K562 (cell line): ENCODE data around the gene BRME1. TPM values are rescaled to one million over a fixed set of nuclear protein-coding genes. Genes with fewer than 3 reads are reported as not detected.

ENCODE experiments used
- HDAC3 ChIP-seq: fragments of 450-650 bp; IDR thresholded peaks from 2 replicates; pipeline ENCODE4 v1.6.1; 2018; ENCODE audit warnings: borderline replicate concordance, mild to moderate bottlenecking, moderate library complexity; ENCODE audit not compliant: partially characterized antibody
- KLF13 ChIP-seq: fragments of 450-650 bp; IDR thresholded peaks from 2 replicates; pipeline ENCODE4 v1.6.1; 2016; ENCODE audit warnings: missing genetic modification characterization, low read depth, mild to moderate bottlenecking, missing compliant biosample characterization, moderate library complexity, borderline replicate concordance
- MAZ ChIP-seq, 2 experiments: fragments of 450-650 bp in 1 of 2; sonication (generic) in 1 of 2; formaldehyde crosslinking; IDR thresholded peaks in 1 of 2; conservative IDR thresholded peaks in 1 of 2; 2 replicates each; pipeline versions ENCODE4 v1.4.0 to v1.5.0; 2020; ENCODE audit warnings: mild to moderate bottlenecking in 1 of 2, missing genetic modification reagents in 1 of 2
- PHF21A ChIP-seq: fragments of 450-650 bp; IDR thresholded peaks from 2 replicates; pipeline ENCODE4 v1.6.1; 2017; ENCODE audit warnings: low read depth, borderline replicate concordance
- POLR2G ChIP-seq: fragments of 200-400 bp; formaldehyde crosslinking; IDR thresholded peaks from 2 replicates; pipeline ENCODE4 v1.6.1; 2017; ENCODE audit warnings: low read depth, mild to moderate bottlenecking, antibody characterized with exemption, low read length, moderate library complexity
- POU5F1 ChIP-seq: fragments of 150-350 bp; IDR thresholded peaks from 2 replicates; pipeline ENCODE4 v1.6.1; 2014; ENCODE audit warnings: borderline replicate concordance, low read length, low read depth, mild to moderate bottlenecking; ENCODE audit not compliant: partially characterized antibody
- RNF2 ChIP-seq: sonication (generic); IDR thresholded peaks from 2 replicates; pipeline ENCODE4 v1.6.1; 2016
- SP1 ChIP-seq: sonication (generic); formaldehyde crosslinking; IDR thresholded peaks from 2 replicates; pipeline ENCODE4 v1.8.1; 2022; ENCODE audit warnings: mild to moderate bottlenecking, missing genetic modification reagents
- ZNF253 ChIP-seq: fragments of 250-450 bp; sonication (Bioruptor Pico); conservative IDR thresholded peaks from 2 replicates; pipeline ENCODE4 v1.6.1; 2021; ENCODE audit warnings: mild to moderate bottlenecking
- polyA plus RNA-seq, 8 experiments: library from polyadenylated mRNA; depleted of rRNA in 4 of 8; stranded (reverse) in 5 of 8; unstranded in 3 of 8; fragments of >200 nt; fragmentation: Nextera tagmentation in 2 of 8; fragmentation: Illumina TruSeq in 1 of 8; extraction: Ambion mirVana in 2 of 8; extraction: Trizol in 1 of 8; gene quantifications; 2 replicates each; pipeline versions ENCODE4 v1.2.1 to v1.2.3, GENCODE V29; 2011 to 2014; ENCODE audit warnings: inconsistent platforms in 1 of 8, missing spikeins in 1 of 8
- total RNA-seq, 7 experiments: library from RNA; depleted of rRNA in 6 of 7; stranded (reverse); fragments of >200 nt in 6 of 7; fragmentation: Illumina TruSeq in 2 of 7; extraction: Trizol in 2 of 7; gene quantifications; 2 replicates each; pipeline versions ENCODE4 v1.2.1 to v1.2.3, GENCODE V29; 2011 to 2021; ENCODE audit warnings: low replicate concordance in 1 of 7
- TF ChIP-seq, protein P1 (sequence below): sonication (generic); formaldehyde crosslinking; IDR thresholded peaks from 2 replicates; pipeline ENCODE4 v1.8.0; 2023; ENCODE audit warnings: missing genetic modification reagents, mild to moderate bottlenecking, borderline replicate concordance
- TF ChIP-seq, protein P2 (sequence below), 2 experiments: fragments of 450-650 bp; IDR thresholded peaks; 2 replicates each; pipeline ENCODE4 v1.6.1; 2016
- TF ChIP-seq, protein P3 (sequence below): fragments of 450-650 bp; formaldehyde crosslinking; IDR thresholded peaks from 2 replicates; pipeline ENCODE4 v1.4.0; 2022; ENCODE audit warnings: mild to moderate bottlenecking, moderate library complexity
- TF ChIP-seq, protein P4 (sequence below): sonication (generic); formaldehyde crosslinking; IDR thresholded peaks from 2 replicates; pipeline ENCODE4 v1.8.0; 2023; ENCODE audit warnings: mild to moderate bottlenecking, missing genetic modification reagents
- TF ChIP-seq, protein P5 (sequence below), 2 experiments: IDR thresholded peaks; 2 replicates each; pipeline ENCODE4 v1.6.1; 2011; ENCODE audit warnings: borderline replicate concordance in 1 of 2, control low read depth in 1 of 2, low read depth in 1 of 2, low read length in 1 of 2, mild to moderate bottlenecking in 1 of 2, mixed read lengths in 1 of 2, moderate library complexity in 1 of 2; ENCODE audit not compliant: insufficient read depth in 1 of 2, insufficient read length in 1 of 2, poor library complexity in 1 of 2, severe bottlenecking in 1 of 2; ENCODE audit errors: extremely low read depth in 1 of 2

BRME1 gene
- total and polyA plus RNA-seq, 9 of the 15 experiments (the other 6 are each of a cell fraction or from before 2014, with no cell fraction given): 0.75 to 6.1 (median 3.6) TPM

DNA sequence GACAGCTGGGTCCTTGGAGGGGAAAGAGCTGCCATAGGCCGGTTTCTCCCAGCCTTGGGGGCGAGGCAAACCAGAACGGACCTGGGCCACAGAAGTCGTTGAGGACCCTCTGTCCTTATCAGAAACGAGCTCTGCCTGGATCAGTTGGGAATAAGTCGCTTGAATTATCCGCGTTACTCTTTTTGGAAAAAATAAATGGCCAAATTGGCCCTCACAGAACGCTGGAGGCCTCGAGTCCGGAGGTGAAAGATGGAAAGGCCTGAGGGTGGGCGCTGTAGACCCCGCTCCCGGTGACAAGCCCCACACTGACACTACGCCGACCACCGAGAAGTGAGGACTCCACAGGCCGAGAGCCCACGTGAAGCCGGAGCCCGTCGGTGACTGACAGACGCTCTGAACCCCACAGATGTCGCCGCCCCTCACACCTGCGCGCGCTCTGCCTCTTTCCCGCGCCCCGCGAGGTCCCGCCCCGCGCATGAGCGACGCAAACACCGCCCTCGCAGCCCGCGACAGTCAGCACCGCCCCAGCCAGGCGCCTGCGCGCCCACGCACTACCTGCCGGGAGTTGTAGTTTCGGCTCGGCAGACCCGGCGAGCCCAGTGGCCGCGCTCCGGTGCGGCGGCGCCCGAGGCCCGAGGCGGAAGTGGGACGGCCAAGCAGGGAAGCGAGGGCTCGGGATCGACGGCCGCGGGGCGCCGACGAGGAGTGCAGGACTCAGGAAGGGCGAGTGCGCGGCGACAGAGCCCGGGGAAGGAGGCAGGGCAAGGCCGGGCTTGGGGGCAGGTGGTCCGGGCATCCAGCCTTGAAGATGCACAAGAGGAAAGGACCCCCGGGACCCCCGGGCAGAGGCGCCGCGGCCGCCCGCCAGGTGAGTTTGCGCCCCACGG lies at the start of gene BRME1, which contains the start of gene CC2D1A (continued):
- TF ChIP-seq, protein P1, sequence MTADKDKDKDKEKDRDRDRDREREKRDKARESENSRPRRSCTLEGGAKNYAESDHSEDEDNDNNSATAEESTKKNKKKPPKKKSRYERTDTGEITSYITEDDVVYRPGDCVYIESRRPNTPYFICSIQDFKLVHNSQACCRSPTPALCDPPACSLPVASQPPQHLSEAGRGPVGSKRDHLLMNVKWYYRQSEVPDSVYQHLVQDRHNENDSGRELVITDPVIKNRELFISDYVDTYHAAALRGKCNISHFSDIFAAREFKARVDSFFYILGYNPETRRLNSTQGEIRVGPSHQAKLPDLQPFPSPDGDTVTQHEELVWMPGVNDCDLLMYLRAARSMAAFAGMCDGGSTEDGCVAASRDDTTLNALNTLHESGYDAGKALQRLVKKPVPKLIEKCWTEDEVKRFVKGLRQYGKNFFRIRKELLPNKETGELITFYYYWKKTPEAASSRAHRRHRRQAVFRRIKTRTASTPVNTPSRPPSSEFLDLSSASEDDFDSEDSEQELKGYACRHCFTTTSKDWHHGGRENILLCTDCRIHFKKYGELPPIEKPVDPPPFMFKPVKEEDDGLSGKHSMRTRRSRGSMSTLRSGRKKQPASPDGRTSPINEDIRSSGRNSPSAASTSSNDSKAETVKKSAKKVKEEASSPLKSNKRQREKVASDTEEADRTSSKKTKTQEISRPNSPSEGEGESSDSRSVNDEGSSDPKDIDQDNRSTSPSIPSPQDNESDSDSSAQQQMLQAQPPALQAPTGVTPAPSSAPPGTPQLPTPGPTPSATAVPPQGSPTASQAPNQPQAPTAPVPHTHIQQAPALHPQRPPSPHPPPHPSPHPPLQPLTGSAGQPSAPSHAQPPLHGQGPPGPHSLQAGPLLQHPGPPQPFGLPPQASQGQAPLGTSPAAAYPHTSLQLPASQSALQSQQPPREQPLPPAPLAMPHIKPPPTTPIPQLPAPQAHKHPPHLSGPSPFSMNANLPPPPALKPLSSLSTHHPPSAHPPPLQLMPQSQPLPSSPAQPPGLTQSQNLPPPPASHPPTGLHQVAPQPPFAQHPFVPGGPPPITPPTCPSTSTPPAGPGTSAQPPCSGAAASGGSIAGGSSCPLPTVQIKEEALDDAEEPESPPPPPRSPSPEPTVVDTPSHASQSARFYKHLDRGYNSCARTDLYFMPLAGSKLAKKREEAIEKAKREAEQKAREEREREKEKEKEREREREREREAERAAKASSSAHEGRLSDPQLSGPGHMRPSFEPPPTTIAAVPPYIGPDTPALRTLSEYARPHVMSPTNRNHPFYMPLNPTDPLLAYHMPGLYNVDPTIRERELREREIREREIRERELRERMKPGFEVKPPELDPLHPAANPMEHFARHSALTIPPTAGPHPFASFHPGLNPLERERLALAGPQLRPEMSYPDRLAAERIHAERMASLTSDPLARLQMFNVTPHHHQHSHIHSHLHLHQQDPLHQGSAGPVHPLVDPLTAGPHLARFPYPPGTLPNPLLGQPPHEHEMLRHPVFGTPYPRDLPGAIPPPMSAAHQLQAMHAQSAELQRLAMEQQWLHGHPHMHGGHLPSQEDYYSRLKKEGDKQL (CRISPR knock-in tag): no peak
- TF ChIP-seq, protein P2, sequence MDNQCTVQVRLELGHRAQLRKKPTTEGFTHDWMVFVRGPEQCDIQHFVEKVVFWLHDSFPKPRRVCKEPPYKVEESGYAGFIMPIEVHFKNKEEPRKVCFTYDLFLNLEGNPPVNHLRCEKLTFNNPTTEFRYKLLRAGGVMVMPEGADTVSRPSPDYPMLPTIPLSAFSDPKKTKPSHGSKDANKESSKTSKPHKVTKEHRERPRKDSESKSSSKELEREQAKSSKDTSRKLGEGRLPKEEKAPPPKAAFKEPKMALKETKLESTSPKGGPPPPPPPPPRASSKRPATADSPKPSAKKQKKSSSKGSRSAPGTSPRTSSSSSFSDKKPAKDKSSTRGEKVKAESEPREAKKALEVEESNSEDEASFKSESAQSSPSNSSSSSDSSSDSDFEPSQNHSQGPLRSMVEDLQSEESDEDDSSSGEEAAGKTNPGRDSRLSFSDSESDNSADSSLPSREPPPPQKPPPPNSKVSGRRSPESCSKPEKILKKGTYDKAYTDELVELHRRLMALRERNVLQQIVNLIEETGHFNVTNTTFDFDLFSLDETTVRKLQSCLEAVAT (IDR thresholded peaks at IDR 0.05): peak in 1 of 2 experiments; percentile 6; a peak in 1 of 4 replicates
- peak; percentile 87 for TF ChIP-seq POU5F1
- TF ChIP-seq MAZ (CRISPR knock-in tag; conservative IDR thresholded peaks at IDR 0.05 in 1 of 2, IDR thresholded peaks at IDR 0.05 in 1 of 2): peak; percentile 74 to 80
- peak; percentile 84 for TF ChIP-seq RNF2
- peak; percentile 93 for TF ChIP-seq POLR2G
- TF ChIP-seq, protein P3, sequence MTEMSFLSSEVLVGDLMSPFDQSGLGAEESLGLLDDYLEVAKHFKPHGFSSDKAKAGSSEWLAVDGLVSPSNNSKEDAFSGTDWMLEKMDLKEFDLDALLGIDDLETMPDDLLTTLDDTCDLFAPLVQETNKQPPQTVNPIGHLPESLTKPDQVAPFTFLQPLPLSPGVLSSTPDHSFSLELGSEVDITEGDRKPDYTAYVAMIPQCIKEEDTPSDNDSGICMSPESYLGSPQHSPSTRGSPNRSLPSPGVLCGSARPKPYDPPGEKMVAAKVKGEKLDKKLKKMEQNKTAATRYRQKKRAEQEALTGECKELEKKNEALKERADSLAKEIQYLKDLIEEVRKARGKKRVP (CRISPR knock-in tag): no peak
- TF ChIP-seq ZNF253 (CRISPR knock-in tag): no peak
- TF ChIP-seq, protein P4, sequence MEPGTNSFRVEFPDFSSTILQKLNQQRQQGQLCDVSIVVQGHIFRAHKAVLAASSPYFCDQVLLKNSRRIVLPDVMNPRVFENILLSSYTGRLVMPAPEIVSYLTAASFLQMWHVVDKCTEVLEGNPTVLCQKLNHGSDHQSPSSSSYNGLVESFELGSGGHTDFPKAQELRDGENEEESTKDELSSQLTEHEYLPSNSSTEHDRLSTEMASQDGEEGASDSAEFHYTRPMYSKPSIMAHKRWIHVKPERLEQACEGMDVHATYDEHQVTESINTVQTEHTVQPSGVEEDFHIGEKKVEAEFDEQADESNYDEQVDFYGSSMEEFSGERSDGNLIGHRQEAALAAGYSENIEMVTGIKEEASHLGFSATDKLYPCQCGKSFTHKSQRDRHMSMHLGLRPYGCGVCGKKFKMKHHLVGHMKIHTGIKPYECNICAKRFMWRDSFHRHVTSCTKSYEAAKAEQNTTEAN (CRISPR knock-in tag): no peak
- TF ChIP-seq, protein P5, sequence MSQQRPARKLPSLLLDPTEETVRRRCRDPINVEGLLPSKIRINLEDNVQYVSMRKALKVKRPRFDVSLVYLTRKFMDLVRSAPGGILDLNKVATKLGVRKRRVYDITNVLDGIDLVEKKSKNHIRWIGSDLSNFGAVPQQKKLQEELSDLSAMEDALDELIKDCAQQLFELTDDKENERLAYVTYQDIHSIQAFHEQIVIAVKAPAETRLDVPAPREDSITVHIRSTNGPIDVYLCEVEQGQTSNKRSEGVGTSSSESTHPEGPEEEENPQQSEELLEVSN (IDR thresholded peaks at IDR 0.05; ENCODE audit: borderline replicate concordance in 1 of 2, extremely low read depth in 1 of 2, insufficient read depth in 1 of 2, insufficient read length in 1 of 2, low read depth in 1 of 2, low read length in 1 of 2, poor library complexity in 1 of 2, severe bottlenecking in 1 of 2): peak; percentile 100
- TF ChIP-seq KLF13 (tag): peak; percentile 53; the same call in 1 of the 2 replicates
- peak; percentile 96 for TF ChIP-seq SP1 (CRISPR knock-in tag)
- no peak for TF ChIP-seq PHF21A
- no peak for TF ChIP-seq HDAC3
